ENCODE data around the gene SLC26A5. TPM values are rescaled to one million over a fixed set of nuclear protein-coding genes. Genes with fewer than 3 reads are reported as not detected.
"Not testable (repeated sequence)": the region's sequence is repeated elsewhere in the genome, so short reads cannot be mapped to it uniquely, and the experiment has no call there.

Gene SLC26A5
- total and polyA plus RNA-seq, 2 experiments from 2014 or later: 0.30 TPM; not detected in 1

DNA sequence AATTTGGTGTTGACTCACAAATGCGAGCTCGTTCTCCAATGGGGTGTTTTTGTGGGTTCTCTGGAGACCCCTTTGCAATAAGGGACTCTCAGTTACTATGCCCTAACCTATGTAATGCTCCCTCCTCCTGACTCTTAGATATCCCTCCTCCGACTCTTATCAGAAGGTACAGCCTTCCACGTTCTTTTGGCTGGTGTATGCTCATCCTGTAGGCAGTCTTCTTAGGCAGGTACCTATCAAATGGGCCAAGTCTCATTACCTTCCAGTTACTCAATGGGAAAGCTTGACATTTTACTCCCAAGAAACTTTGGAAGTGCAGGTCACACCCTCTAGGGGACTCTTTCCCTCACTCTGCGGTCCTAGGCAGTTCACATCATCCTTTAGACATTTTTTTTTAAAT is 32.6 kb downstream of the SLC26A5 start:
- H3K27ac ChIP-seq: no peak overlapping the region
- H2AFZ ChIP-seq: no peak overlapping the region
- H3K4me1 ChIP-seq (ENCODE audit: insufficient read depth): no peaks in the 10 kb centered on the region
- DNase-seq (ENCODE audit: low spot score): no peak
- no peaks in the 10 kb centered on the region for H3K36me3 ChIP-seq (replicated peaks; ENCODE audit: insufficient read depth, low read depth)
- H3K4me2 ChIP-seq: no peak overlapping the region
- no peaks in the 10 kb centered on the region for H3K9me3 ChIP-seq (ENCODE audit: low read depth)
- 88% methylated on average over 5 of the region's 5 CpGs for WGBS (ENCODE audit: low lambda C conversion rate, missing lambda C conversion rate)
- no peaks in the 10 kb centered on the region for H4K20me1 ChIP-seq (ENCODE audit: insufficient read depth, poor library complexity, severe bottlenecking)
- no peaks in the 10 kb centered on the region for H3K79me2 ChIP-seq
- TF ChIP-seq, protein P1, sequence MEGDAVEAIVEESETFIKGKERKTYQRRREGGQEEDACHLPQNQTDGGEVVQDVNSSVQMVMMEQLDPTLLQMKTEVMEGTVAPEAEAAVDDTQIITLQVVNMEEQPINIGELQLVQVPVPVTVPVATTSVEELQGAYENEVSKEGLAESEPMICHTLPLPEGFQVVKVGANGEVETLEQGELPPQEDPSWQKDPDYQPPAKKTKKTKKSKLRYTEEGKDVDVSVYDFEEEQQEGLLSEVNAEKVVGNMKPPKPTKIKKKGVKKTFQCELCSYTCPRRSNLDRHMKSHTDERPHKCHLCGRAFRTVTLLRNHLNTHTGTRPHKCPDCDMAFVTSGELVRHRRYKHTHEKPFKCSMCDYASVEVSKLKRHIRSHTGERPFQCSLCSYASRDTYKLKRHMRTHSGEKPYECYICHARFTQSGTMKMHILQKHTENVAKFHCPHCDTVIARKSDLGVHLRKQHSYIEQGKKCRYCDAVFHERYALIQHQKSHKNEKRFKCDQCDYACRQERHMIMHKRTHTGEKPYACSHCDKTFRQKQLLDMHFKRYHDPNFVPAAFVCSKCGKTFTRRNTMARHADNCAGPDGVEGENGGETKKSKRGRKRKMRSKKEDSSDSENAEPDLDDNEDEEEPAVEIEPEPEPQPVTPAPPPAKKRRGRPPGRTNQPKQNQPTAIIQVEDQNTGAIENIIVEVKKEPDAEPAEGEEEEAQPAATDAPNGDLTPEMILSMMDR (IDR thresholded peaks at IDR 0.05; ENCODE audit: poor library complexity): no peak
- TF ChIP-seq EZH2phosphoT487 (IDR thresholded peaks at IDR 0.05; ENCODE audit: low read depth, severe bottlenecking, unreplicated experiment) (no peak), EZH2 (IDR thresholded peaks at IDR 0.05; ENCODE audit: borderline replicate concordance) (no peak)
- H3K9me2 ChIP-seq (replicated peaks; ENCODE audit: insufficient read depth): no peaks in the 10 kb centered on the region
- no peak overlapping the region for H3K4me3 ChIP-seq
- H3K27me3 ChIP-seq: no peaks in the 10 kb centered on the region

DNA sequence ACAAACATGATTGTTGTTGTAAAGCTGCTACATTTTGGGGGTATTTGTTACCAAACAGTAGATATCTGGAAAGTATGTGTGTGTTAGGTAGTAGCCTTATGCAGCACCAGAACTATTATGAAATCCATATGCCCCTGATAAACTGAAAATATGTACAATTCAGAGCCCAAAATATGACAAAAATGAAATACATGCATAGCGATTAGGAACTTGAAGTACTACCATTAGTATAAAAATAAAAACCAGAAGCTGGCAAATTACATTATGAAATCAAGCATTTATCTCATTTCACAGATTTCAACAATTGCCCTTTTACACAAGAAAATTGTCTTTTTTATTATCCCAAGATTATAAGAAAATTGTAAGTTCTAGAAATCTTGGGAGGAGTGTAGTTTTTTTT is 33.9 kb downstream of the SLC26A5 start:
- Histone ChIP-seq H2AFZ (no peak overlapping the region), H3K27me3 (no peaks in the 10 kb centered on the region), H4K20me1 (ENCODE audit: insufficient read depth, poor library complexity, severe bottlenecking) (no peaks in the 10 kb centered on the region), H3K36me3 (replicated peaks; ENCODE audit: insufficient read depth, low read depth) (no peaks in the 10 kb centered on the region), H3K9me3 (ENCODE audit: low read depth) (no peaks in the 10 kb centered on the region), H3K9me2 (replicated peaks; ENCODE audit: insufficient read depth) (no peaks in the 10 kb centered on the region), H3K4me2 (no peak overlapping the region), H3K4me1 (ENCODE audit: insufficient read depth) (no peaks in the 10 kb centered on the region), H3K79me2 (no peaks in the 10 kb centered on the region), H3K4me3 (no peak overlapping the region), H3K27ac (no peak overlapping the region)
- TF ChIP-seq EZH2phosphoT487 (IDR thresholded peaks at IDR 0.05; ENCODE audit: low read depth, severe bottlenecking, unreplicated experiment) (no peak), EZH2 (IDR thresholded peaks at IDR 0.05; ENCODE audit: borderline replicate concordance) (no peak)
- TF ChIP-seq, protein P1 (IDR thresholded peaks at IDR 0.05; ENCODE audit: poor library complexity): no peak
- no peak for DNase-seq (ENCODE audit: low spot score)
- WGBS (ENCODE audit: low lambda C conversion rate, missing lambda C conversion rate): 87% methylated on average over 1 of the region's 1 CpG

DNA sequence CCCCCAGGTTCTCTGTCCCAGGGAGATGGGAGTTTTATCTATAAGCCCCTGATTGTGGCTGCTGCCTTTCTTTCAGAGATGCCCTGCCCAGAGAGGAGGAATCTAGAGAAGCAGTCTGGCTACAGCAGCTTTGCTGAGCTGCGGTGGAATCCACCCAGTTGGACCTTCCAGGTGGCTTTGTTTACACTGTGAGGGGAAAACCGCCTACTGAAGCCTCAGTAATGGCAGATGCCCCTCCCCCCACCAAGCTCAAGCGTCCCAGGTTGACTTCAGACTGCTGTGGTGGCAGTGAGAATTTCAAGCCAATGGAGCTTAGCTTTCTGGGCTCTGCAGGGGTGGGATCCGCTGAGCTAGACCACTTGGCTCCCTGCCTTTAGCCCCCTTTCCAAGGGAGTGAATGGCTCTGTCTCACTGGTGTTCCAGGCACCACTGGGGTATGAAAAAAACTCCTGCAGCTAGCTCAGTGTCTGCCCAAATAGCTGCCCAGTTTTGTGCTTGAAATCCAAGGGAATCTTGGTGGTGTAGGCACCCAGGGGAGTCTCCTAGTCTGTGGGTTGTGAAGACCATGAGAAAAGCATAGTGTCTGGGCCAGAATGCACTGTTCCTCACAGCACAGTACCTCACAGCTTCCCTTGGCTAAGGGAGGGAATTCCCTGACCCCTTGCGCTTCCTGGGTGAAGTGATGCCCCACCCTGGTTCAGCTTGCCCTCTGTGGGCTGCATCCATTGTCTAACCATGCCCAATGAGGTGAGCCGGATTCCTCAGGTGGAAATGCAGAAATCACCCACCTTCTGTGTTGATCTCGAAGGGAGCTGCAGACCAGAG is 40.0 kb downstream of the SLC26A5 start:
- H3K4me2 ChIP-seq, H3K79me2 ChIP-seq: not testable (repeated sequence)
- WGBS (ENCODE audit: low lambda C conversion rate, missing lambda C conversion rate): 61% methylated on average over 7 of the region's 7 CpGs

DNA sequence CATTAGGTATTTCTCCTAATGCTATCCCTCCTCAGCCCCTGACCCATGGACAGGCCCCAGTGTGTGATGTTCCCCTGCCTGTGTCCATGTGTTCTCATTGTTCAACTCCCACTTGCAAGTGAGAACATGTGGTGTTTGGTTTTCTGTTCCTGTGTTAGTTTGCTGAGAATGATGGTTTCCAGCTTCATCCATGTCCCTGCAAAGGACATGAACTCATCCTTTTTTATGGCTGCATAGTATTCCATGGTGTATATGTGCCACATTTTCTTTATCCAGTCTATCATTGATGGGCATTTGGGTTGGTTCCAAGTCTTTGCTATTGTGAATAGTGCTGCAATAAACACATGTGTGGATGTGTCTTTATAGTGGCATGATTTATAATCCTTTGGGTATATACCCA is 46.3 kb downstream of the SLC26A5 start:
- DNase-seq (ENCODE audit: low spot score); H3K36me3 ChIP-seq (replicated peaks; ENCODE audit: insufficient read depth, low read depth); H3K79me2 ChIP-seq; H2AFZ ChIP-seq; H4K20me1 ChIP-seq (ENCODE audit: insufficient read depth, poor library complexity, severe bottlenecking); H3K27me3 ChIP-seq; H3K4me3 ChIP-seq; H3K4me1 ChIP-seq (ENCODE audit: insufficient read depth); H3K9me2 ChIP-seq (replicated peaks; ENCODE audit: insufficient read depth); H3K27ac ChIP-seq; H3K9me3 ChIP-seq (ENCODE audit: low read depth); H3K4me2 ChIP-seq: not testable (repeated sequence)

More for the DNA sequence above, 40.0 kb downstream of the SLC26A5 start:
- H3K27ac ChIP-seq; H2AFZ ChIP-seq; H3K4me1 ChIP-seq (ENCODE audit: insufficient read depth); H3K9me3 ChIP-seq (ENCODE audit: low read depth); H4K20me1 ChIP-seq (ENCODE audit: insufficient read depth, poor library complexity, severe bottlenecking); H3K9me2 ChIP-seq (replicated peaks; ENCODE audit: insufficient read depth); H3K36me3 ChIP-seq (replicated peaks; ENCODE audit: insufficient read depth, low read depth); H3K4me3 ChIP-seq; DNase-seq (ENCODE audit: low spot score); H3K27me3 ChIP-seq: not testable (repeated sequence)
